CD4-positive, alpha-beta T cell treated with Interleukin-4 for 1 hour (primary cell): Measurements from ENCODE around the gene MIEF1.
"Not testable (repeated sequence)": the region's sequence is repeated elsewhere in the genome, so short reads cannot be mapped to it uniquely, and the experiment has no call there.

ENCODE experiments used
- DNase-seq, 2 donors: peaks; one replicate each; pipeline ENCODE4 v3.0.0-alpha.2; 2020 to 2022

The MIEF1 gene

DNA sequence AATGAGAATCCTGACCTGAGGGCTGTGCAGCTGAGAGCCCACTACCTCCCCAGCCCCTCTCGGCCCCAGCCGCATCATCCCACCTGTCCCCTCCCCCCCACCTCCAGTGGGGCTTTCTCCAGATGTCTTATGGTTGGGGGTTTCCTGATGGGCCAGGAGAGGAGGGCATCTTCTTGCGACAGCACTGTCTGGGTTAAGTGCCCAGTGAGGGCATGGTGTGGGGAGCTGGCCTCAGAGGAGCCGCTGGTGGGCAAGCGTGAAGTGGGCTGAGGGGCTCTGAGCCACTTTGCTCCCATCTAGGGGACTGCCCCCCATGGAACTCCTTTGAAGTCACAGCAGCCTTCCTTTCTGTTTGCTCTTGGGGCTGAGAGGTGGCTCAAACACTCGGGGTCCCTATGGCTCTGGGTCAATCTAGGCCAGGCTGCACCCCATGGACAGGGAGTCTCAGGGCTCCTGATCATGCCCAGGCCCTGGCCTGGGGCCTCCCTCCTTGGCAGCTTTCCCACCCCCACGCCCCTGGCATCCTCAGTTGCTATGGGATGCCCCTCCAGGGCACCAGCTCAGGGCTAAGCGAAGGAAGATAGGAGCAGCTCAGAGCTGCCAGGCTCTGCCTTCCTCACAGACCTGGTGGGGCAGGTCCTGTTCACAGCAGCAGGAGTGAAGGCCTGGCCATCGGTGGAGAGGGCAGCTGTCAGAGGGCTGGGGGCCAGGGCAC lies 11.0 kb upstream of the MIEF1 start:
- DNase-seq: no peak

DNA sequence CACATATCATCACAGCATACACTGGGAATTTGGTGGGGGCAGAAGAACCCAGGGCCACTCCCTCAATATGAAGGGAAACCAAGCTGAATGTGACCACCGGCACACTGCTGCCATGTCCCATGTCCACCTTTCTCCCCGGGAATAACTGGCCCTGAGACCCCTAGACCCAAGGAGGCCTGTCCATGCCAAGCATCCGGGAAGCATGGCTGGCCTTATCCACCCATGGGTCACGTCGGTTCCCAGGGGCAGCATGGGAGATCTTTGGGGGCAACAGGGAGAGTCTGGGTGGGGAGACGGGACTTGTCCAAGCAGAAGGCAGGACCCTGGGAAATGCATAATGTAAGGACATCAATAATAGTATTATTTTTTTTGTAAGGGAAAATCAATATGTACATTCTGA lies 10.4 kb upstream of the MIEF1 start:
- no peak for DNase-seq

DNA sequence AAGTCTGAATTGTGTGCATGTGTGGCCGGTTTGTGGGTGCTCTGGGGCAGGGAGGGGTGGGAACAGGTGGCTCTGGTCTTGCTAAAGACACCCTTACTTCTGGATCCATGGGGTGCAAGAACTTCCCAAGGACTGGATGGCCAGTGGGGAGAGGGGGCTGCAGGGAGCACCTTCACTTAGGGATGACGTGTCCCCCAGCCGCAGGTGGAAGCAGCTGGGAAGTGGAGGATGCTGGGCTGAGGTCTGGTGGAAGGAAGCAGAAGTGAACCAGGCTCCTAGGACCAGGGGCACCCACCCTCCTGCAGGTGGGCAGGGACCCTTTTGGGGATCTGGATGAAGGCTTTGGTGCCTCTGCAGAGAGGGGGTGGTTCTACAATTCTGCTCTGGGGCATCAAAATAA lies 9.9 kb upstream of the MIEF1 start:
- no peak for DNase-seq

DNA sequence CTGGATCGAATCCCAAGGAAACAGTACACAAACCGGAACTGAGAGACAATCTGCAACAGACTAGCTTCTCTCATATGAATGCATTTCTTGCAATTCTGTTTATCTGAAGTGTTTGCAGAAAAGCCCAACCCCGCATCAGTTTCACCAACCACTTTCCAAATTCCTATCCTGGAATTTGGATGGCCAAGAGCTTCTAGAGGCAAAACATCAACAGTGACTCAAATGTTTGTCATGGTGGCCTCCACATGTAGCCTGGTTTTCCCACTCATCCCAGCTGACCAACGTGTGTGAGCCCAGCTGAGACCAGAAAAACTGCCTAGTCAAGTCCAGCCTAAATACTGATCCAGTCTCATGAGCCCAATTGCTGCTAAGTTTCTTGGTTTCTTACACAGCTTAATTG lies 8.3 kb upstream of the MIEF1 start:
- no peak for DNase-seq

DNA sequence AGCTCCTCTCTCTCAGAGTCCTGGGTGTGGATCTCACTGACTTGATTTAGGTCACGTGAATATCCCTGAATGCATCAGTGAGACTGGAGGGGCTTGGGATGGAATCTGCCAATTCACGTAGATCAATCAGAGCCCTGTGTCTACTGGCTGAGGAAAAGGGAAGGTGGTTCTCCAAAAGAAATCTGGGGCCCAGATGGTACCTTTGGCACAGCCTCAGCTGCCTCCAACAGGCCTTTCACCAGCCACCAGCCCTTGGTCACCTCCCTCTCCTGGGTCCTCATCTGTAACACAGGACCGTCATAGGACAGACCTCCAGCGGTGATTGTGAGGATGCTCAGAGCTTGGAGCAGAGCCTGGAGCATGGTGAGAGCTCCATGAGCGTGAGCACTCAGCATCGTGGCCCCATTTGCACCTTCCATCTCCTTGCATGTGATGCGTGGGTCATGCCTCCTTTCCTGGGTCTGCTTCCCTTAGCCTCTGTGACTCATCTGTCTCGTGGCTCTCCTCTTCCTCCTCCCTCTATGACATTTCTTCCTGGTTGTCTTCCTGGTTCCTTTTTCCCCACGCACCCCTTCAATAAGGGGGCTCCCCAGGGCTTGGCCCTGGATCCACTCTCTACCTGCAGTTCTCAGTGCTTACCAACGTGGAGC lies 7.5 kb upstream of the MIEF1 start:
- peak in 1 of 2 donors; percentile 49 for DNase-seq

DNA sequence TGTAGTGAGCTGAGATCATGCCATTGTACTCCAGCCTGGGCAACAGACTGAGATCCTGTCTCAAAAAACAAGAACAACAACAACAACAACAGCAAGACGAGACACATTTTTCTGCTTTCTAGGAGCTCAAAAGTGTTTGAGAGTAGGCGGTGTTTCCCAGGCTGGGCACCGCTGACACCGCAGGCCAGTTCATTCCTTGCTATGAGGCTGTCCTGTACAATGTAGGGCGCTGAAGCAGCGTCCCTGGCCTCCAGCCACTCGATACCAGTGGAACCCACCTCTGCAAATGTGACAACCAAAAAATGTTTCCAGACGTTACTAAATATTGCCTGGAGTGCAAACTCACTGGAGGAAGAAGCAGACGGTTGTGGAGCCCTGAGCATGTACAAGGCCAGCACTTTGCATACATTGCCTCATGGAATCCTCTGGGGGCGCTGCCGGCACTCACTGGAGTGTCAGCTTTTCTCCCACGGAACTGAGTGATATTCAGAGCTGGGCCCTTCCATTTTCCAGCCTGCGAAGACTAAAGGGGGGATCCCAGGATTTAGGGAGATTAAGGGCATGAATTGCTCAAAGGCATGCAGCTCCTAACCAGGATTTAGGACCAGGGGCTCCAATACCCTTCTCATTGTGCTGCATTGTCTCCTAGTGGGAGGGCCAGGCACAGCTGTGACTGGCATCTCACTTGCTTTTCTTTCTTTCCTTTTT lies 5.8 kb upstream of the MIEF1 start:
- peak; percentile 57 to 59 for DNase-seq

DNA sequence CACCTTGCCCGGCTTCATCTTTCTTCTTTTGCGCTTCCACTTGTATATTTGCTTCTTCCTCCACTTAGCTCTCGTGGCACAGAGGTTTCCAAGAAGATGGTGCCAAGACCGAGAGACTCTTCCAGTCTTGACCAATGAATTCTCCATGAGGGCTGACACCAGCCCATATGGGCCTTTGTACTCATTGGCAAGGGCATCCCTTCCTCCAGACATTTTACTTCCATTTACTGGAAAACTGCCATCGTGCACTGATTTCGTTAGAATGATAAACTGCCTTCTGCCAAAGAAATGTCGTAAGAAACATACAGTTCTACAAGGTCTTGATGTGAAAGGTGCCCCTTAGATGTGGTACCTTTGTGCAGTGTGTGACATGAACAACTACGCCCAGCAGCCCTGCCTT lies 4.7 kb upstream of the MIEF1 start:
- DNase-seq: no peak

DNA sequence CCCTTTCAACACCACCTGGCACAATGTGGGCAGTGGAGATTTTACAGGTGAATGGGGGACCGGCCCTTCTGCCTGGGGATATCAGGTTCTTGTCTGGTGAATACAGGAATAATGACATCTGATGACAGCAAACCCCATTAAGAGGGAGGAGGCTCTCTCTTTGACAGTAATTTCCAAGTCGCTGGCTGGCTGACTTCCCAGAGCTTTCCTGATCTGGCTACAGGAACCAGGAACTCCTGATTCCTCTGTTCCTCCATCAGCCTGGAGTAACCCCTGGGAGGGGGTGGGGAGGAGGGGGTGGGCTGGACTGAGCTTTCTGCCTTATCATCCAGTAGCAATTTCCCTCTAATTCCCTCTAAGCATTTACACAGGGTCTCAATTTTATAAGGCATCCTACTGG lies 3.7 kb upstream of the MIEF1 start:
- DNase-seq: no peak

DNA sequence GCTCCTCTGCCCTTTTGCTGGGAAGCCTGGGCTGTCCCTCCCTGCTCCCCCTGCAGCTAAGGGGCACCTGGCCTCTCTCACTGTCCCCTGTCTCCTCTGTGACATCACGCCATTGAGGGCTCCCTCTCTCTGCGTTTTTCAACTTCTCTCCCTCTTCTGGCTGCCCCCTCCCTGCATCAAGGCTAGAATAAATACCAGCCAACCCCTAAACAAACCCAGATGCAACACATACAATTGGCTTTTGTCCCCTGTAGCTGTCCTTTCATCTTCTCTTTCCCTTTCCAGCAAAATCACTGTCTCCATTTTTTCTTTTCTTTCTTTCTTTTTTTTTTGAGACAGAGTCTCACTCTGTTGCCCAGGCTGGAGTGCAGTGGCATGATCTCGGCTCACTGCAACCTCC lies 3.3 kb upstream of the MIEF1 start:
- no peak for DNase-seq

DNA sequence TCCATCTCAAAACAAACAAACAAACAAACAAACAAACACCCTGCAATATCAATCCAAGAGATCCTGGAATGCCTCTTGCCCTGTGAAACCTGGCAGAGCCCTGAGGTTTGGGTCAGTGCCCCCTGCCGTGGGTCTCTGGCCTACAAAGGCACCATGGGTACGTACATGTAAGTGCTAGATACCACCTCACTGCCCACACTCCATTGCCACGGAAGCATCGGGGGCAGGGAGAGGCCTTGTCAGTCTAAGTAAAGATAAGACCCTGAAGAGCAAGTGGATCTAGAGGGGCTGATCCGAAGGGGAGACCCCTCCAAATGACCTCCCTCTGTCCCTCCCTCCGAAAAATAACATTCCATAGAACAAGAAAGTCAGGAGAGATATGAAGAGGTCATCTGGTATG lies 2.0 kb upstream of the MIEF1 start:
- no peak for DNase-seq

DNA sequence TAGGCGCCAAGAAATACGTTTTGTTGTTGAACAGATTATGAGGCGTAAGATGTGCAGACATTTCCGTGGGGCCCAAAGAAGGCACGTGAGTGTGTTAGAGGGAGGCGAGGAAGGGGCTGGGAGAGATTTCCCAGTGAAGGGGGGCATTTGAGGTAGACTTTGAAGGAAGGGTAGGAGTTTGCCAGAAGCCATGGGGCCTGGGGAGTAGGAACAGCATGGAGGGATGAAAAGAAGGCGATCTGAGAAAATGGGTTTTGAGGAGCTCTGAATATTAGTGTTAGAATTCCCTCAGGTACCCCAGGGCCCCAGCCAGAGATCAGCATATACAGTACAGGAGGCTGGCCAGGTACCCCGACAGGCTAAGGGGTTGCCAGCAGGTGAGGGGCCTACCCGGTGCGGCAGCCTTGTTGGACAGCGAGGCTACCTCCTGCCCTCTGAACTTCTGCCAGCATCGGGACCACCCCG lies 414 bp upstream of the MIEF1 start:
- DNase-seq: no peak

DNA sequence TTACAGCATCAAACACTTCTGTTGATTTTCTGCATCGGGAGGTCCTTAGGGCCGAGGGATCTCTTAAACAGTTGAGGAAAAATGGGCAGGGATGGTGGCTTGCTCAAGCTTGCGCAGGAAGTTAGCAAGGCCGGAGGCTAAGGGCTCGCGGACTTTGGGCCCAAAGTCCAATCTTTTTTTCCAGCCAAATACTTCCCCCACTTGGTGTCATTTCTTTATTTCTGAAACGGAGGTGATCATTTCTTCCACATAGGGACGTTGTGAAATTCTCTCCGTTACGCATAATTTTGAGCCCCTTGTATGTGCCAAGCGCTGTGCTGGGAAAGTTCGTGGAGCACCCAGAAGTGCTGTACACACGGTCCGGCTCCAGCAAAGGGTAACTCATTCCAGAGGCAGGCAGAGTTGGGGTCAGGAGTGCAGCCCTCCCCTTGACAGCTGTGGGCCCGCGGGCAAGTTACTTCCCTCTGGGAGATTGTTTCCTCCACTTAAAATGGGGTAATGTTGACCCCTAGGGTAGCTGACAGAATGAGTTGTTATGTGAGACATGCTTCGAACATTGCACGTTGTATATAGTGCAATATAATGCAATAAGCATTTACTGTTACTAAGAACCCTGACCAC lies 809 bp downstream of the MIEF1 start:
- DNase-seq: no peak

DNA sequence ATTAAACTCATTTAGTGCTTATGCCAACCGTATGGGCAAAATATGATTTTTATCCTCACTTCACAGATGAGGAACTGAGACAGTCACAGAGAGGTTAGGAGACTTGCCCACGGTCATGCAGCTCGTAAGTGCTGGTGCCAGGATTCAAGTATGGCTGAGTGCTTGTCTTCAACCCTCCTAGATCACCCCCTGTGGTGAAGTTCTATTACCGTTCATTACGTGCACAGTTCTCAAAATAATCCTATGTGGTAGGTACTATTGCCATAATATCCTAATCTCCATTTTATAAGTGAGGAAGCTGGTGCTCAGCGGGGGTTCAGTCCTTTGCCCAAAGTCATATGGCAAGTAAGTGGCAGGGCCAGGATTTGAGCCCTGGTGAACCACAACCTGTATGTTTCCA lies 1.5 kb downstream of the MIEF1 start:
- no peak for DNase-seq

DNA sequence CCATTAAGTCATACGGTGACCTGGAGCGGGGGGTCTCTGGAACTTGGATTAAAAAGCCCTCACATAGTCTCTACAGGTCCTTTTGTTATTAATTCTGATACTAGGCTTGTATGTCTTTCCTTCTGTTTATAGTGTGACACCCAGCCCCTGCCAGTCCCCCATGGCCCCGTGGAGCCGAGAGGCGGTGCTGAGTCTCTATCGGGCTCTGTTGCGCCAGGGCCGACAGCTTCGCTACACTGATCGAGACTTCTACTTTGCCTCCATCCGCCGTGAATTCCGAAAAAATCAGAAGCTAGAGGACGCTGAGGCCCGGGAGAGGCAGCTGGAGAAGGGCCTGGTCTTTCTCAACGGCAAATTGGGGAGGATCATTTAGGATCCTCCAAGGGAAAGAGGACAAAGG lies 2.0 kb downstream of the MIEF1 start:
- DNase-seq: no peak

DNA sequence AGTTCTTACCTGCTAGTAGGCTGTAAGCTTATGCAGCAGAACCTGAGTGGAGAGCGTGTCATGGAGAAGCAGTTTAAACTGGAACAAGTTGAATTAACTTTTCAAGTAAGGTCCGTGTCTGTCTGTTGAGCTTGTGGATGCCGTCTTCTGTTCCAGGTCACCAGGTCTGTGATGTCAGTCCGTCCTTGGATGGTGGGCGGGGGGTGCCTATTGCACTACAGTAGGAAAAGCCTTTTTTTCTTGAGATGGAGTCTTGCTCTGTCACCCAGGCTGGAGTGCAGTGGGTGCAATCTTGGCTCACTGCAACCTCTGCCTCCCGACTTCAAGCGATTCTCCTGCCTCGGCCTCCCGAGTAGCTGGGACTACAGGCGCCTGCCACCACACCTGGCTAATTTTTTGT lies 4.9 kb downstream of the MIEF1 start:
- not testable (repeated sequence) for DNase-seq

DNA sequence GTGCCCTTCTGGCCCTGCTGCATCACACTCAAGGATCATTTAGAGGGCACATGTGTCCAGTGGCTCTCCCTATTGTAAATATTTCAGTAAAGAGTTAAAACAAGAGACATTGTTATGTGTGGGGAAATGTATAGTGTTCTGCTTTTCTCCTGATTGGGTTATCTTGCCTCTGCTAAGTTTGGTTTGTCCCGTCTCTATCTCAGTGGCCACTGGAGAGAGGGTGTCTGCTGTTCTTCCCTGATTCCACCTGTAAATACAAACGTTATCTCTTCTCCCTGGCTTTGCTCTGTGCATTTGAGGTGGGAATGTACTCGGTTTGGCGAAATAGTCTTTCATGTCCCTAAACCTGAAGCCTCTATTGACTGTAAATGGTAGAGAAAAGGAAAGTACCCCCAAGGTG lies 6.3 kb downstream of the MIEF1 start:
- DNase-seq: no peak

DNA sequence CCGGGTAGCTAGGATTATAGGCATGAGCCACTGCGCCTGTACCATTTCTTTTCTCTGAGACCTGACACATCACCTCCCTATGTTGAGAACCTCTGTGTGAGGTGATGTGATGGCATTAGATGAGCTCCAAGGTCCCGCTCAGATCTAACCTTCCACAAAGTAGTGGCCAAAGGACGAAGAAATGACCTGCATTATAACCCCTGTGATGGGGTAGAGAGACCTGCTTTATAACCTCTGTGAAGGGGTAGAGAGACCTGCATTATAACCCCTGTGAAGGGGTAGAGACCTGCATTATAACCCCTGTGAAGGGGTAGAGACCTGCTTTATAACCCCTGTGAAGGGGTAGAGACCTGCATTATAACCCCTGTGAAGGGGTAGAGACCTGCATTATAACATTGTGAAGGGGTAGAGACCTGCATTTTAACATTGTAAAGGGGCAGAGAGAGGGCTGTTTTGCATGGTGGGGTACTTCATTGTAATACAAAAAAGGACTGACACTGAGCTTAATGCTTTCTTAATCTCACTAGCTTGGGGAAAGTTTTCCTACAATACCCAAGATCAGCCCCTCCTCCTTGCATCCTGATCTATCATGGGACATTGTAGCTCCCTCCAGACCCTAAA lies 8.5 kb downstream of the MIEF1 start:
- DNase-seq: no peak

DNA sequence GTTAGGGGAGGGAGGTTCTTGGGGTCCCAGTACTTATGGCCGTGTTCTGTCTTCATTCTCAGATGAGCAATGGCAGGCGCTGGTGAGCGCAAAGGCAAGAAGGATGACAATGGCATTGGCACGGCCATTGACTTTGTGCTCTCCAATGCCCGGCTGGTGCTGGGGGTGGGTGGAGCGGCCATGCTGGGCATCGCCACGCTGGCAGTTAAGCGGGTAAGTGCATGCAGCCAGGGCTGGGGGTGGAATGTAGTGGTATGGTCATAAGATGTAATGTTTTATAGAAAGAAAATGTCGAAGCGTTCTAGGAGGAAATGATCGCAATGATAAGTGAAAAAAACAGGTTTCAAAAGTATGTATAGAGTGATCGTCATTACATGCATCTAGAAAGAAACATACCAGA lies 9.1 kb downstream of the MIEF1 start:
- no peak for DNase-seq

DNA sequence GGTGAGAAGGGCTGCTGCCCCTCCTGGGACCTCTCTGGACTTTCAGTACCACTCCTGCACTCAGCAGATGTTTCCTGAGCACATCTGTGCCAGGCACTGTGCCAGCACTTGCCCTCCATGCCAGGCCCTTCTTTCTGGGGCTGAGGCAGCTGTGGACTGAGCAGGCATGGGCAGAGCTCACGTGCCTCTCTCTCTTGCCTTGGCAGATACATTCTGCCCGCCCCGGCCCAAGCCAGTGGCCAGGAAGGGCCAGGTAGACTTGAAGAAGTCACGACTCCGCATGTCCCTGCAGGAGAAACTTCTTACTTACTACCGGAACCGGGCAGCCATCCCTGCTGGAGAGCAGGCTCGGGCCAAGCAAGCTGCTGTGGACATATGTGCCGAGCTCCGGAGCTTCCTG lies 9.9 kb downstream of the MIEF1 start:
- DNase-seq: no peak

DNA sequence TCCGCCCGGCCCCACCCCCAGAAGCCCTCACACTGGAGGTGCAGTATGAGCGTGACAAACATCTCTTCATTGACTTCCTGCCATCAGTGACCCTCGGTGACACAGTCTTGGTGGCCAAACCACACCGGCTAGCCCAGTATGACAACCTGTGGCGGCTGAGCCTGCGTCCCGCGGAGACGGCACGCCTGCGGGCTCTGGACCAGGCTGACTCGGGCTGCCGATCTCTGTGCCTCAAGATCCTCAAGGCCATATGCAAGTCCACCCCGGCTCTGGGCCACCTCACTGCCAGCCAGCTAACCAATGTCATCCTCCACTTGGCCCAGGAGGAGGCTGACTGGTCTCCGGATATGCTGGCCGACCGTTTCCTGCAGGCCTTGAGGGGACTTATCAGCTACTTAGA lies 11.7 kb downstream of the MIEF1 start:
- no peak for DNase-seq

DNA sequence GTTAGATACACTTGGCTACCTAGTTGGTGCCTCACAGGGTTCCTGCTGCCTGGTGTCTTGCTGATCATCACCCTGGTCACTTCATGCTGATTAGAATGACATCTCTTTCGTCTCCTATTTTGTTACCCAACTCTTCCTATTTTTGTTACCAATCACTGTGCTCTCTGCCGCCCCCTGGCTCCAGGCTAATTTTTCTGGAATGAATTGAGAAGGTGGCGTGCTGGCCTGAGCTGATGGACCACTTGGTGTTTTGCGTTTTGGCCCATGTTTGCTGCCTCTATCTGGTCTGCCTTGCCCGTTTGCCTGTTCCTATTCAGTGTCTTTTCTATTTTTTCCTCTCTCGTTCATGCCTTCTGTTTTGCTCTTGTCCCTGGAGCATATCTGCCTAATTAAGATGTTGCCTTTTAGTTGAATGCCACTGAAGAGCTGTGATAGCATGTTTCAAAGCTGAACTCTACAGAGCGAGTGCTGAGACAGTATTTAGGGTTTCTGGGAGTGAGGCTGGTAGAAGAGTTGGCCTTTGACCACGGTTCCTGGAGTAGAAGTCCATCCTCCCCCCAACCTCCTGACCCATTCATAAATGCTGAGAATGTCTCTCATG lies 12.4 kb downstream of the MIEF1 start:
- DNase-seq: peak; percentile 45 to 49

DNA sequence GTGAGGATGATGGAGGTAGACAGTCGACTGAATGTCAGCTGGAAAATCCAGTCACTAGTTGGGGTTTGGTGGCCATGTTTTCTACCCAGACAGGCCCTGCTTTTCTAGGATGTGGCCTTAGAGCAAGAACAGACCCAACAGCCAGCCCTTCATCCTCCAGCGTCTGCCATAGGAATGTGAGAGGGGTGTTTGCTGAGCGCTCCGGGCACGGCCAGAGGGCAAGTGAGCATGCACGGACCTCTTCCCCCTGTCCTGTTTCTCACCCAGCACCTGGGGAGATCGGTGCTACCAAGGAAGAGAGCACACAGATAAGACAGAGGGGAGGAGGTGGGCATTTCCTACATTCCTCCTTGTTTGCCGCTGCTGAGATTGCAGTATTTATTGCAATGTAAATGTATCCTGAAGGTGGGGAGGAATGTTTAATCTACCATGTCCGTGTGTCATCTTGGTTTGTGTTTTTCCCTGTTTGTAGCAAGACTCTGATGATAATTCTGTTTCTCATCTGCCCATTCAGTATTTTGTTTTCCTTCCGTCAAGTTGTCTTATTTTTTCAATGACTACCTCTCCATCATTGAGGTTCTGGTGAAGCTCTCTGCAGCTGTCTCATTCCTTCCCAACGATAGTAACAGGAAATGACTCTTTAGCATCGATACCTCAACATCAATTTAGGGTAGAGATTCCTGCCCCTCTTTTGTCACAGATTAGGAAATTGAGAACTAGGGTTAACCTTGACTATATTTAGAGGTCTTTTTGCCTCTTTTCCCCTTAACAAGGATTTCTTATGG lies 13.4 kb downstream of the MIEF1 start:
- no peak for DNase-seq
